A673 (cell line): ENCODE results near the gene NAPSA. TPM values are rescaled to one million over a fixed set of nuclear protein-coding genes. Genes with fewer than 3 reads are reported as not detected.

Experiments
- BruUV-seq: library from RNA; stranded (reverse); fragments of 400-500 nt; replicated peaks from 2 replicates; lab custom pipeline; 2021; lab: Mats Ljungman, UMichigan
- CTCF ChIA-PET: fragments of 300-600 bp; sonication (Branson Sonifier 250); formaldehyde crosslinking; loops from one replicate; lab custom pipeline; 2022; ENCODE audit warnings: antibody characterized with exemption; lab: Charles Lee
- POLR2A ChIA-PET: fragments of 300-600 bp; sonication (Branson Sonifier 250); formaldehyde crosslinking; loops from one replicate; lab custom pipeline; 2022; ENCODE audit warnings: antibody characterized with exemption; ENCODE audit not compliant: low non-redundant PET; lab: Charles Lee
- DNase-seq: peaks from one replicate; pipeline ENCODE4 v3.0.0-alpha.2; 2015; ENCODE audit warnings: low spot score
- H3K27ac ChIP-seq: fragments of 200-600 bp; sonication (generic); 2 replicates; pipeline ENCODE4 v1.5.1; 2016; ENCODE audit warnings: mixed run types, low read depth, mild to moderate bottlenecking, mixed read lengths, antibody characterized with exemption, low read length; ENCODE audit not compliant: poor library complexity, severe bottlenecking
- H3K27me3 ChIP-seq: fragments of 200-600 bp; sonication (generic); replicated peaks from 2 replicates; pipeline ENCODE4 v1.6.1; 2017; ENCODE audit warnings: mixed run types, low read depth, mild to moderate bottlenecking, mixed read lengths, antibody characterized with exemption, low read length; ENCODE audit not compliant: insufficient read depth, poor library complexity
- H3K36me3 ChIP-seq: fragments of 200-600 bp; sonication (generic); 2 replicates; pipeline ENCODE4 v1.6.1; 2016; ENCODE audit warnings: mixed run types, mild to moderate bottlenecking, mixed read lengths, antibody characterized with exemption, low read length; ENCODE audit not compliant: insufficient read depth, poor library complexity, severe bottlenecking
- H3K4me1 ChIP-seq: fragments of 200-600 bp; sonication (generic); 2 replicates; pipeline ENCODE4 v1.6.1; 2017; ENCODE audit warnings: mixed run types, mild to moderate bottlenecking, mixed read lengths, antibody characterized with exemption, low read length; ENCODE audit not compliant: insufficient read depth, poor library complexity, severe bottlenecking
- H3K4me3 ChIP-seq: fragments of 200-600 bp; sonication (generic); 2 replicates; pipeline ENCODE4 v1.5.1; 2016; ENCODE audit warnings: low read depth, mixed run types, mild to moderate bottlenecking, mixed read lengths, low read length; ENCODE audit not compliant: poor library complexity, severe bottlenecking
- H3K9me3 ChIP-seq: fragments of 200-600 bp; sonication (generic); 2 replicates; pipeline ENCODE4 v1.6.1; 2016; ENCODE audit warnings: mixed run types, low read depth, mild to moderate bottlenecking, mixed read lengths, antibody characterized with exemption, low read length; ENCODE audit not compliant: poor library complexity, severe bottlenecking
- EZH2 ChIP-seq: fragments of 200-600 bp; sonication (generic); IDR thresholded peaks from 2 replicates; pipeline ENCODE4 v1.6.1; 2017; ENCODE audit warnings: borderline replicate concordance, low read depth, mild to moderate bottlenecking, mixed read lengths, antibody characterized with exemption, low read length; ENCODE audit not compliant: poor library complexity, severe bottlenecking
- intact Hi-C: fragments of 100-400 bp; cut with micrococcal nuclease; formaldehyde crosslinking; loops from one replicate; pipeline ENCODE4 v1.10.0; 2022; ENCODE audit not compliant: unreplicated experiment
- total RNA-seq: library from RNA; stranded (reverse); gene quantifications from 2 replicates; pipeline ENCODE4 v1.2.3, GENCODE V29; 2021
- TF ChIP-seq, protein P1 (sequence below): fragments of 300-800, 200-600 bp; sonication (generic); conservative IDR thresholded peaks from 2 replicates; pipeline ENCODE4 v1.5.1; 2017; ENCODE audit warnings: low read depth, mild to moderate bottlenecking, antibody characterized with exemption, low read length, moderate library complexity, mixed read lengths

Gene NAPSA
- total RNA-seq, 1 experiment from 2014 or later = 0.47 TPM

DNA sequence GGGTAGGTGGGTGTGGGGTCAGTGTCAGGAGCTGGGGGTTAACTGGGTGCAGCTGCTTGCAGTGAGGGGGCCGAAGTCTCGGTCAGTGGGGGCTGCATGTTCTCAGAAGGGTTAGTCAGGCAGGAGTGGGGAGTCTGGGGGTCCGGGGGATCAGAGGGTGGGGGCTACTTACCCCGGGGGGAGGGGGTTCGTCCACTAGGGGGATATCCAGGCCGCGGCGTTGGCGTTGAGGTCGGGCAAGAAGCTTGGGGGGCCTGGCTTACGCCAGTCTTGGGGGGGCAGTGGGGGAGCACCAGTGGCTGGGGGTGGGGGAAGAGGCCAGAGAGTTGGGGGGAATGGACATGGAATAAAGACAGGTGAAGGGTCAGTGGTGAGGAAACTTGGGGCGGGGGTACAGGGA, 45.4 kb downstream of the NAPSA start:
- Histone ChIP-seq H3K36me3 (no peaks in the 10 kb centered on the region), H3K27me3 (peaks cover 3% of the 10 kb centered on the region), H3K4me1 (peaks cover 4% of the 10 kb centered on the region), H3K4me3 (no peak overlapping the region), H3K27ac (no peak overlapping the region), H3K9me3 (no peaks in the 10 kb centered on the region)
- POLR2A ChIA-PET = no interaction called here
- intact Hi-C loops = no loop called here
- CTCF ChIA-PET = no interaction called here
- DNase-seq = no peak
- BruUV-seq = no TSS peak
- TF ChIP-seq, protein P1, sequence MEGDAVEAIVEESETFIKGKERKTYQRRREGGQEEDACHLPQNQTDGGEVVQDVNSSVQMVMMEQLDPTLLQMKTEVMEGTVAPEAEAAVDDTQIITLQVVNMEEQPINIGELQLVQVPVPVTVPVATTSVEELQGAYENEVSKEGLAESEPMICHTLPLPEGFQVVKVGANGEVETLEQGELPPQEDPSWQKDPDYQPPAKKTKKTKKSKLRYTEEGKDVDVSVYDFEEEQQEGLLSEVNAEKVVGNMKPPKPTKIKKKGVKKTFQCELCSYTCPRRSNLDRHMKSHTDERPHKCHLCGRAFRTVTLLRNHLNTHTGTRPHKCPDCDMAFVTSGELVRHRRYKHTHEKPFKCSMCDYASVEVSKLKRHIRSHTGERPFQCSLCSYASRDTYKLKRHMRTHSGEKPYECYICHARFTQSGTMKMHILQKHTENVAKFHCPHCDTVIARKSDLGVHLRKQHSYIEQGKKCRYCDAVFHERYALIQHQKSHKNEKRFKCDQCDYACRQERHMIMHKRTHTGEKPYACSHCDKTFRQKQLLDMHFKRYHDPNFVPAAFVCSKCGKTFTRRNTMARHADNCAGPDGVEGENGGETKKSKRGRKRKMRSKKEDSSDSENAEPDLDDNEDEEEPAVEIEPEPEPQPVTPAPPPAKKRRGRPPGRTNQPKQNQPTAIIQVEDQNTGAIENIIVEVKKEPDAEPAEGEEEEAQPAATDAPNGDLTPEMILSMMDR = no peak
- TF ChIP-seq EZH2 = no peak

DNA sequence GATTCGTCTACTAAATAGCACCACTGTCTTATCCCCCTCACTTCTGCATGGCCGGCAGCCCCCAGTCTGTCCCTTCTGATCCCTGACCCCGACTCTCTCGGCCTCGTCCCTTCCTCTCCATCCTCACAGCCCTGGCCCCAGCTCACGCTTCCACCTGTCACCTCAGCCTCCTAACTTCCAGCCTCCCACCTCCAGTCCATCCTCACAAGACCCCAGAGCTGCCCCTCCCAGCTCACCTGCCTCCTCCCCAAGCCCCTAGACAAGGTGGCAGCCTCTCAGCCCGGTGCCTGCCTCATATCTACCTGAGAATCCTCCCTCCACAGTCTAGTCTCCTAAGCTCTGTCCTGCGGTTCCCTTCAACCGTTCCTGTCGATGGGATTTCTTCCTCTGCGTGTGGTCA, 46.3 kb downstream of the NAPSA start:
- ChIA-PET POLR2A (interaction anchor here (0.6 to 0.7 kb wide), 2 partner anchors 14 to 20 kb away, joined by 6 to 8 read pairs; no protein-coding TSS in a partner anchor), CTCF (no interaction called here)

DNA sequence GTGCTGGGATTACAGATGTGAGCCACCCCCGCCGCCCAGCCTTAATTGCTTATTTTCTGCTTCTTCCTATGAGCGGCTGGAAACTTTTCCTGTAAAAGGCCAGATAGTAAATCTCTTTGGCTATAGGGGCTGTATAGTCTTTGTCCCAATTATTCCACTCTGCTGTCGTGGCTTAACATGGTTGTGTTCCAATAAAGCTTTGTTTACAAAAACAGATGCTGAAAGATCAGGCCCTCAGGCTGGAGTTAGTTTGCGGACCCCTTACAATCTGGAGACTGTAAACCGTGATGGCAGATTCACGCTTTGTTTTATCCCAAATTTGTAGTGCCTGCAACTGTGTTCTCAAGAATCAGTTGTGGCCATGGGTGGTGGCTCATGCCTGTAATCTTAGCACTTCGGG, 47.0 kb downstream of the NAPSA start:
- no peak for TF ChIP-seq EZH2
- TF ChIP-seq, protein P1 = no peak
- DNase-seq = no peak
- intact Hi-C loops = no loop called here
- H3K27me3 ChIP-seq = peaks cover 14% of the 10 kb centered on the region
- CTCF ChIA-PET = no interaction called here
- no peak overlapping the region for H3K27ac ChIP-seq
- H3K4me1 ChIP-seq = peaks cover 13% of the 10 kb centered on the region
- no peaks in the 10 kb centered on the region for H3K36me3 ChIP-seq
- POLR2A ChIA-PET = no interaction called here
- no peaks in the 10 kb centered on the region for H3K9me3 ChIP-seq
- BruUV-seq = no TSS peak
- H3K4me3 ChIP-seq = no peak overlapping the region

More for the DNA sequence above, 46.3 kb downstream of the NAPSA start:
- Histone ChIP-seq H3K27ac (no peak overlapping the region), H3K4me1 (peaks cover 12% of the 10 kb centered on the region), H3K27me3 (peaks cover 11% of the 10 kb centered on the region), H3K9me3 (no peaks in the 10 kb centered on the region), H3K4me3 (no peak overlapping the region), H3K36me3 (no peaks in the 10 kb centered on the region)
- TF ChIP-seq, protein P1 = no peak
- TF ChIP-seq EZH2 = no peak
- no peak for DNase-seq
- BruUV-seq = no TSS peak
- intact Hi-C loops = no loop called here
